ENCODE data around the gene CAGE1.

DNA sequence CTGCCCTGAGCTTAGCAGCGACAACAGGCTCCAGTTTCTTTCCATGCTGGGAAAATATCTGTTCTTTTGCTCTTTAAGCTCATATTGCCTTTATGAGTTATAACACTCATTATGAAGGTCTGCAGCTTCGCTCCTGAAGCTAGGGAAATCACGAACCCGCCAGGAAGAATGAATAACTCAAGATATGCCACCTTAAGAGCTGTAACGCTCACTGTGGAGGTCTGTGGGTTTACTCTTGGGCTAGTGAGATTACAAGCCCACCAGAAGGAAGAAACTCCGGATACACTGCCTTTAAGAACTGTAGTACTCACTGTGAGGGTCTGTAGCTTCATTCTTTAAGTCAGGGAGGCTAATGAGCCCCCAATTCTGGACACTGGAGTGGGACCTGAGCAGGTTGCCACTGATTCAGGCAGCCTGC lies 73.6 kb downstream of the CAGE1 start:
- TF ChIP-seq CTCF (IDR thresholded peaks at IDR 0.05), result no peak
- TF ChIP-seq EP300 (IDR thresholded peaks at IDR 0.05), result no peak
